GM18873 (cell line): ENCODE measurements around the gene PROK2.
A peak's percentile ranks its signal among the peaks of the same experiment; 100 is the strongest.

Source experiments
- ATAC-seq: cut with Tn5 transposase; IDR thresholded peaks from one replicate; pipeline ENCODE4 v1.9.1; 2021; ENCODE audit warnings: mild to moderate bottlenecking, moderate library complexity, moderate number of reproducible peaks; ENCODE audit not compliant: unreplicated experiment, low FRiP score

The PROK2 gene

DNA sequence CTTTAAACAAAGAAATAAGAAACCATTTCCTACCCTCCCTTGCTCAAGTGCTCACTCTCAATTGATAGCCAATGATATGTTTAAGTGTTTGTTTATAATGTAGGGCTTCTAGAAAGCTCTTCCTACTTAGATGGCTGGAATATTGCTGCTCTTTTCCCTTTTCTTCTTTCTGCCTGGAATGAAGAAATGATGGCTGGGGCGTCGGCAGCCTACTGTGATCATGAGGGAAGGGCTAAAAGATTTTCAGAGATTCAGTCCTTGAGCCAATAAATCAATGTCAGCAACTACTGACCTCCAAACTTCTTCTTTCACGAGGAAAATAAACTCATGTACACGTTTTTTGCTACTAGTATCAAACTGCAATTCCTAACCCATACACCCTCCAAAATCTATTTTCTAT lies 33.3 kb downstream of the PROK2 start:
- no peak for ATAC-seq

DNA sequence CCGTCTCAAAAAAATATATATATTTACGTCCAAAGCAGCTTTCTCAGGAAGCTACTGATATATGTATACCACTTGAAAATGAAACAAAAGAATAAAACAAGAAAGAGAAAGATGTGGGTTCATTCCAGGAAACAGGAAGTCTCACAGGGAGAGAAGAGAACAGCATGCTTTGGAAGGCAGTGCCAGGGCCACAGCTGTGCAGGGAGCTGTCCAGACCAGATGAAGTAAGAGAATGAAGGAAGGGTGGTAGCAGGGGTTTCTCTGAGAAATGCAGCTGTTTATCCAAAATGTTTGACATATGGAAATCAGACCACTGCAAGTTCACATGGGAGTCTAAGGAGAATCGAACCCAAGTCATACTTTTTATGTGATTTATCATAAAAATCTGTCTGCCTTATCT lies 40.2 kb downstream of the PROK2 start:
- ATAC-seq: no peak

DNA sequence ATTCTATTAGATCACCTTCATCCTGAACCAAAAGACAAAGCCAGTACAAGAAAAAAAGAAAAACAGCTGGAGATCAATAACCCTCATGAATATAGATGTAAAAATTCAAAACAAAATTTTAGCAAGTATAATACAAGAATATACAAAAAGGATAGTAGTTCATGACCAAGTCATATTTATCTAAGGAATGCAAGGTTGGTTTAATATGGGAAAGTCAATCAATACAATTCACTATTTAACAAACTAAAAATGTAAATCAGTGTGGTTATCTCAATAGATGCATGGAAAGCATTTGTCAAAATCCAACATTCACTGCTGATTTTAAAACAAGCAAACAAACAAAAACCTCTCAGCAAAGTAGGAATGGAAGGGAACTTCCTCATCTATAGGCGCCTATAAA lies 42.3 kb downstream of the PROK2 start:
- ATAC-seq: no peak

DNA sequence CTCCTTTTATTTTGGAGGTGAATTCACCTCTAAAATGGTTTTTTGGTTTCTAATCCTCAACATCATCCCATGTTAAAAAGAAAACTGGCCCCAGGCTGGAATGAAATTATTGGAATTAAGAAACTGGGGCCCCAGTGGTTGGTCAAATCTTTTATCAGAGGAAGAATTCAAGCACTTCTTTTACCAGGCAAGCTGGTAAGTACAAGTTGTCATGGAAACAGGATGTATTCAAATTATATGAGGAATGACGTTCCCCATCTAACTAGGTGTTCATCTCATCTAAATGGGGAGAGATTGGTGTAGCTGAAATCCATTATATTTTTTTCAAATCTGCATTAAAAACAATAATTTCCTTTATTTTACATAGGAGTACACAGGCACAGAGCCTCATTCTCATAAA lies 50.1 kb downstream of the PROK2 start:
- no peak for ATAC-seq

DNA sequence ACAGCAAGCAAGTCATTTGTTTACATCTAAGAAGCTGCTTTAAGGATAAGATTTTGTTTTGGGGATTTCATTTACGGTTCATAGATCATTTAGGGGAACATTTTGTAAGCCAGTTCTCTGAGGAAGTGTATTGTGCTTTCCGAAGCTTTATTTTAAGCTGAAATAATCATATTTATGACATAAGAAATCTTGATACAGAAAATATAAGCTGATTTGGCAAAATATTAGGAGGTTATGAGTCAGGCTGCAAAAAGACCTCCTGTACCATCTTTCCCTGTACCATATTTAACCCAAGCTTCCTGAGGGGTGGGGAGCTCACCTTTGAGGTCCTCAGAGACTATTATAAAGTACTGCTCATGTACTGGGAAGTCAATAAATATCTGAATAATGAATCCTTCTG lies 51.6 kb downstream of the PROK2 start:
- ATAC-seq: no peak

DNA sequence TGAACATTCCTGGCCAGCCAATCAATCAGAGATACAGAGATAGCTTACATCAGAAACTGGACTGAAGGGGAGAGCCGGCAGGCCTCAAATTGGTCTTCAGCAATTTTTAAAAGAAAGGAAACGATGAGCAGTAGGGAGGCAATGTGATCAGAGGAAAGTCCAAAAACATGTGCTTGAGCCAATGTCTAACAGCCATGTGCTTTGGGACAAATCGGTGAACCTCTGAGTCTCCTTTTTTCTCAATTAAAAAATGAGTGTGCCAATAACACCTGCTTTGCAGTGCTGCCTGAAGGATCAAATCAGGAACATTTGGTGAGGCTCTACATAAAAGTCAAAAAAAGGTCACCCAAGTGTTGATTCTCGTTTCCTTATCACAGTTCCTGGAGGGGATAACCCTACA lies 52.3 kb downstream of the PROK2 start:
- ATAC-seq: no peak

DNA sequence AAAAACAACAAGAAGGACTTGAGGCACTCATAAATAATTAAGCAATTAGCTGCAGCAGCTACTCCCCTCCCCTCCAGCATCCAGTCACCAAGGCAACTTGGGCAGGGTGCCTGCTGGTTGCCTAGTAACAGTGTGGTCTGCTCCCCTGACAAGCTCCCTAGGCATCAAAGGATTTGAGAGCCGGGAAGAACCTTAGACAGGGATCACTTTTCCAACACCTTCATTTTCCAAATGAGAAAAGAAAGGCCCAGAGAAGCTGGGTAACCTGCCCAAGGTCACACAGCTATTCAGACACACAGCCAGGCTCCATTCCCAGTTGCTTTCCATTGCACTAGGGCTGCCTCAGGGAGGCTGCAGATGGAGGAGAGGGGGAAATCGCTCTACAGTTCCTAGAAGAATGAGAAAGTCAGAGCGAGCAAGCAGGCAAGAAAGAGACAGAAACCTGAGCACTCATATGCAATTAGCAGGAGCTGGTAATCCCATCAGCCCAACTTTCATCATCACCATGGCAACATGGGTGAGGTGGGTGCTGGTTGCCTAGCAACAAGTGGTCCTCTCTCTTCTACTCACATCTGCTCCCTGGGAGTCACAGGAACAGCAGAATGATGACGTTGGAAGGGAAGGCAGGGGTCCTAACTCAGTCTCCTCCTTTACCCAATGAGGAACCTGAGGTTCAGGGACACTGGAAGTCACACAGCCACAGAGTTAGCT lies 56.2 kb downstream of the PROK2 start:
- ATAC-seq: no peak

DNA sequence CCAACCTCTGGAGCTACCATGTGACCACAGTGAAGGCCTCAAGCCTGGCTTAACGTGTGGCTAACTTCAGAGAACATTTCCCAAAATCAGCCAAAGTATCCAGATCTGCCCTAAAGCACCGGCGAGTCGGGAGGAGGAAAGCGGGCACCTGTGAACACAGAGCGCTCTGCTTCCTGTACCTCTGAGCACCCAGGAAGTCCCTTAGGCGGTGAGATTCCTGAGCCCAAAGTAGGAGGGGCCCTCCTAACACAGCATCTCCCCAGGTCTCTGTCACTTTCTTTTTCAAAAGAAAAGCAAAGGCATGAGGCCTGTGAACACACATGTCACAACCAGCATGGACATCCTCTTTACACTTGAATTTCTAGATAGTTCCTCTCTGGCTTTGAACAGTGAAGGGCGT lies 58.8 kb downstream of the PROK2 start:
- ATAC-seq: no peak

DNA sequence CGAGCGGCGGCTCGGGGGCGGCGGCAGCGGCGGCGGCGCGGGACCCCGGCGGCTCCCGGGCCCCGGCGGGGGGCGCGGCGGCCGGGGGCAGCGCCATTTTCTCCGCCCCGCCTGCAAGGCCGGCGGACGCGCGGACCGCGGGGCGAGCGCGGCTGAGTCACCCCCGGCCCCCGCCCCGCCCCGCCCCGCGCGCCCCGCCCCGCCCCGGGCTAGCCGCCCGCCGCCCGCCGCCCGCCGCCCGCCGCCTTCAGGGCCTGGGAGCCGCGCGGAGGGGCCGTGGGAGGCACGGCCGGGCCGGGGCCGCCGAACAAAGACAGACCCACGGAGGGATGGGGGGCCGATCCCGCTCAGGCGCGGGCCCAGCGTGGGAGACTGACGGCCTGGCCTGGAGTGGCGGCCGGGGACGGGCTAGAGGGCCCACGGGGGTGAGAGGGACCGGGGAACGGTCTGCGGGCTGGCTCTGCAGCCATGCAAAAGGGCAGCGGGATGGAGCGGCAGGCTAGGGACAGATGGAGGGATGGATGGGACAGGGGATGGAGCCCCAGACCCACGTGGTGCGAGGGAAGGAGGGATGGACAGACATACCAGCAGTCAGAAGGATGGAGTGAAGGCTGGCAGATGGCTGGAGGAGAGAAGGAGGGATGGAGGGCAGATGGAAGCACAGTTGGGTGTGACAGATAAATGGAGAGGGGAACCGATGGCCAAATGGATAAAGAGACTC lies 59.5 kb downstream of the PROK2 start, which contains the start of gene EIF4E3:
TSS of gene EIF4E3 (minus strand) at position 132 of the 721 bp plus-strand sequence. CDS start at position 97, 35 bp downstream.
- ATAC-seq: no peak

DNA sequence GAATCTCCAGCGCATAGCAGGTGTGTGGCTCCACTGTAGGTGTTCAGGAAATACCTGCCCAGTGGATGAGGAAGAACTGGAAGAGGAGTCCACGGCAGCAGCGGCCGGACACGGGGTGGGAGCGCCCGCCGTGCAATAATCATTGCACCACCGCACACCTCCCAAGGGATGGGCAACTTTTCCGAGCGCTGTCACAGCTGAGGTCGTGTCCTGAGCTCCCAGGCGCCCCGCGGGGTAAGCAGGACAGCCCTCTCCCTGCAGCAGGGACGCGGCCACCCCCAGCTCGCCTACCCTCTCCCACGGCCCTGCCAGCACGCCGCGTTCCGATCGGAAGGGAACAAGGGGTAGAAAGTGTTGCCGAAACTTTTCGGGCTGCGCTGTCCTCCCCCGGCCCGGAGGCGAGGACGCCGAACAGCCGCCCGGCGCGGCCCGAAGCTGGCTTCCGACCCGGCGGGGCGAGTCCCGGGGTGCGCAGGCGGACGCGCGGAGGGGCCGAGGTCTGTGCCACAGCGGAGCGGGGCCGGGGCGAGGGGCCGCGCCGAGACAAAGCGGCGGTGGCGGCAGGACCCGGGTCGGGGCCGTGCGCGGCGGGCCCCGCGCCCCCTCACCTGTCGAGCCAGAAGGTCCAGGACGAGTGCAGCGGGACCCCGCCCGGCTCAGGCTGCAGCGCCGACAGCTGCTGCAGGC lies 60.2 kb downstream of the PROK2 start:
- no peak for ATAC-seq

DNA sequence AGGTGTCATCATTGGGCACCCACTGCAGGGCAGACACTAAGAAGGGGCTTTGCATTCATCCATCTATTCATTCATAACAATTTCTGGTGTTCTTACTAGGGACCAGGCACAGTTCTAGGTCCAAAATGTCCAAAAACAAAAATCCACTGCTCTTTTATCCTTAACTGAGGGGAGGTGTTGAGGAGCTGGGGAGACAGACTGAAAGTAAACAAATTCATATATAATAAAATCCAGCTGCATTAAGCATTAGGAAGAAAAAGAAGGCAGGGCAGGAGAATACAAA lies 60.8 kb downstream of the PROK2 start:
- ATAC-seq: no peak

DNA sequence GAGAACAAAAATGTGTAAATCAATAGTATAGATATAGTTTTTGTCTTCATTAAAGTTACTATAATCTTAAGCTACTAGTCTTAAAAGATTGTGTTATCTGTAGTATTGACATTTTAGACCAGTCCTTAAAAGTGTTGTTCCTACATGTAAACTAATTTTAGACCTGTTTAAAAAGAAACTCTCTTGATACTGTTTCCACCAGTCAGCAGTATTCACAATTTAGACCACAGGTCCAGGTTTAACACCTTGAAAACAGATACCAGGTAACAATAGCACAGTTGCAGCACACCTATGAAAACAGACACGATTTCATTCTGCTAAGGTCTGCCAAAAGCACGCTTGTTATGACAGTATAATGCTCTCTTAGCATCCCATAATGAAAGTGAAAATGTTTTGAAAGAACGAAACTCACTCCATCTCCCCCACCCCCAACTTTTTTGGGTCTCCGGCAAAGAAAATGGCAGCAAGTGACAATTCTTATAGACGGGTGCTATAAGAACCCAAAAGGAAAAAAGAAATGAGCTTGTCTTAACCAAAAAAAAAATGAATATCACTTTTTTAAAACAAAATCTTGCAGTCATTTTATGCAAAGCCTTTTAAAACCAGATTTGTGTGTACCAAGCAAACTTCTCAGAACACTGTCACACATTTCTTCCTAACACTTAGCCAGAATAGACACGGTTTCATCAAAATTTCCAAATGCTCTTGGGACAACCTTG lies 61.3 kb downstream of the PROK2 start:
- ATAC-seq: peak; percentile 50

DNA sequence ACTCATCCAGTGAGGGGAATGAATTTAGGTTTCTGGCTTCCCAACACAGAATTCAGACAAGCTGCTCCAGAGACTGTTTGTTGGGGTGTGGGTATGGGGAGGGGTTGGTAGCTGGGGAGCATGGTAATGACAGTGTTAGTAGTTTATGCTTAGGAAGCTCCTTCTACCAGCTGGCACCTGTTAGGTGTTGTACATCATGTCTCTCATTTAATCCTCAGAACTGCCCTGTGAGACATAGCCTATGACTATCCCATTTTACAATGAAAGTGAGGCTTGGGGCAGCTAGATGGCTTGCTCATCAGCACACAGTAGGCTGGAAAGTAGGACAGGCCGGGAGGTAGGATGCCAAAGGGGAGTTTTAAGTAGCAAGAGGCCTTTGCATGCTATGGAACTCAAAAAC lies 62.3 kb downstream of the PROK2 start:
- ATAC-seq: no peak
